HG03025 (cell line): Measurements from ENCODE around the gene ISG20.

Experiments used
- ATAC-seq: cut with Tn5 transposase; IDR thresholded peaks from one replicate; pipeline ENCODE4 v1.9.1; 2021; ENCODE audit warnings: mild to moderate bottlenecking, moderate library complexity; ENCODE audit not compliant: unreplicated experiment, low FRiP score

Gene ISG20

DNA sequence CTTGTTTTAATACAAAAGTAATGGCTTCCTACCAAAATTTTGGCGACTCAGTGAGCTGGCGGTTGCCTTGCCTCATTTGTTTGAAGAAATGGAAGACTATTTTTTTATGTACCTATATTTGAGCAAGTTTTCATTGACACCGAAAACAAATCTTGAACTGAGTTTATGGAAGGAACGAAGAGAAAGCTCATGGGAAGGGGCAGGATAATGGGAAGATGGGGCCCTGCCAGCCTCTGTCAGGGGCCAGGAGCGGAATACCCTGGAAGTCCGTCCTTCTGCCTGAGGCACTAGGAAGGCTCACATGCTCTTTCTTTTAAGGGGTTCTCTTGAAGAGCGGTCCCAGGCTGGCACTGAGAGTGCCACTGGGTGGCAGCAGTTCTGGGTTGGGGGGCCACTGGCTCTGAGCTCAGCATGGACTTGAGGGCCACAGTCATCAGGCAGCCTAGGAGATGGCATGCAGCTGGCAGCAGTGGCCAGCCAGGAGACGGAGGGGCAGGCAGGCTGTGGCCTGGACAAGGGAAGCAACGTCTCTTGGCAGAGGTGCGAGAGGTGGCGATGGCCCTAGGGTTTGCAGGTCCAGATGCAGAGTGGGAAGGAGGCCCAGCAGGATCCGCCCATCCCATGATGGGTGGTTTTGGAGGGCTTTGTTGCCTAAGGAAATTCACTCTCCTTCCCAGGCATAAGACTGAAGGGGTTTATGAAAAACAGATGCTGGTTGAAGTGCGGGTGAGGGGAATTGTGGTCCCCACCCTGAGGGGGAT is 41.6 kb downstream of the ISG20 start:
- no peak for ATAC-seq

GRCh38 chr15:88681610-88682221 is 42.9 kb downstream of the ISG20 start:
- ATAC-seq, result no peak

GRCh38 chr15:88684345-88684744 is 45.5 kb downstream of the ISG20 start:
- ATAC-seq, result no peak

GRCh38 chr15:88686166-88686565 is 47.4 kb downstream of the ISG20 start:
- ATAC-seq, result no peak

GRCh38 chr15:88688394-88688933 is 49.6 kb downstream of the ISG20 start:
- ATAC-seq, result no peak

DNA sequence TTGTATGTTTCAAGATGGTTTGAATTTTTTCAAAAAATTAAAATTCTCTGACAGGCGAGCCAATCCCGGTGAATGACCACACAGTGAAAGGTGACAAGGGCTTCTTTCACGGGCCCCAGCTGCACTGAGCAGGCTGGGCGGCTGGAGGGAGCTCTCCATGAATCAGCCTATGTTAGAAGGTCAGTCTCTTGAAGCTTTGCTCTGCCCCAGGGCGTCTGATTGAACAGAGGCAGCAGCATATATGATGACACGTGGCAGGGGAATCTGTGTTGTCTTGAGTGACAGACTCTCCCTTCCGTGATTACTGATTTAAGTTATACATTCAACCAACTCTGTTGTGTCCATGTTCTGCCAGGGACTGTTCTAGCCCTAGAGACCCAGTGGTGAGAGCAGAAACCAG is 51.5 kb downstream of the ISG20 start:
- no peak for ATAC-seq

DNA sequence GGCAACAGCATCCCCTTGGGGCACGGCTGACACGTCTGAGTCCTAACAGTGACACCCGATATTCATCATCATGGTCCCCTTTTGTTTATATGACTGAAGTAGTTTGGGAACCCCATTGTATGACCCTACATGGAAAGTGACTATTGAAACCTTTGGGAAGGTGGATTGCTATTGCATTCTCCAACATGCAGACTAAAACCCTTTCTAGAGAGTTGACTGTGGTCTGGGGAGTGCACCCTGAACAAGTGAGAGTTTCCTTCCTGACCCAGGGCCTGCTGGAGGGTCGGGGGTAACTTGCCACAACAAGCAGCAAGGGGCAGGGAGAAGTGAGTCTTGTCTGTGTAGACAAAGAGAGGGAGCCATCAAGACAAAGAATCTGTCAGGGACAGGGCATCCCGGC is 54.4 kb downstream of the ISG20 start:
- ATAC-seq, result no peak

- ATAC-seq, result no peak
Observed at GRCh38 chr15:88695101-88695500, 56.3 kb downstream of the ISG20 start.

DNA sequence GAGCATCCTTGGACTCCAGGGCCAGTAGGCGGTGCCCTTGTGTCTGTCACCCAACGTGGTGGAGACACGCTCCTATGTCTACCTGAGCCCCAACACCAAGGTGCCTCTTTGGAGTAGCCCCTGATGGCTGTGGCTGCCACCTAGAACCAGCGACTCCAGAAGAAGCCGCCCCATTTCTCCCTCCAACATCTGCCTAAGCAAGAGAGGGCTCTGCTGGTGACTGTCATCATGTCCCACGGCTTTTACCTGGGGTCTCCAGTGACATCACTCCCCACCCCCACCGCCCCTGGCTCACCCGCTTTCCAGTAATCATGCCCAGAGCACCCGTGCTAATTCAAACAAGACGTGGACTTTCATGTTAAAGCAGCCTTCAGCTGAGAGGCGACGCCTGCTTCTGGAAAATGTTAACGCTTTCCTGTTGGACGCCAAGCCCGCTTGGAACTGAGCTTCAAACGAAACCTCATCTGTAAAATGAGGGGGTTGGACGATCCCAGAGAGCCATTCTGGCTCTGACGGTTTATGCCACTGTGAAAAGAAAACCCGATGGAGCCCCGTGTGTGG is 57.0 kb downstream of the ISG20 start:
- no peak for ATAC-seq

DNA sequence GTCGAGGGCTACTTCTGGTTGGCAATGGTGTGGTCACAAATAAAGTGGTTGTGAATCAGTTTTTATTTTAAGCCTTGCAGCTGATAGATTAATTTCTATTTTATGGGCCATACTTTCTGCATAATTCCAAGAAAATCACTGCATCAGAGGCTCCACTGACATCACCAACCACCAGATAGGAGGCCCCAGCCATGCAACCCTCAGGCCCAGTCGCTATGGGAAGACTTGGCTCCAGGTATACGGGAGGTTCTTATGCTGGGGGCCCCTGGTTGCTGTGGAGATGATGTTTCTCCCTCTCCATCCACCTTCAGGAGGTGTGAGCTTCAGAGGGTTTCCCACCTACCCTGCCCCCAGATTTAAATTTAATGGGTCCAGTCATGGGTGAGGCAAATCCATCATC is 57.4 kb downstream of the ISG20 start:
- no peak for ATAC-seq

- no peak for ATAC-seq
Observed at GRCh38 chr15:88697276-88697675, 58.5 kb downstream of the ISG20 start.

DNA sequence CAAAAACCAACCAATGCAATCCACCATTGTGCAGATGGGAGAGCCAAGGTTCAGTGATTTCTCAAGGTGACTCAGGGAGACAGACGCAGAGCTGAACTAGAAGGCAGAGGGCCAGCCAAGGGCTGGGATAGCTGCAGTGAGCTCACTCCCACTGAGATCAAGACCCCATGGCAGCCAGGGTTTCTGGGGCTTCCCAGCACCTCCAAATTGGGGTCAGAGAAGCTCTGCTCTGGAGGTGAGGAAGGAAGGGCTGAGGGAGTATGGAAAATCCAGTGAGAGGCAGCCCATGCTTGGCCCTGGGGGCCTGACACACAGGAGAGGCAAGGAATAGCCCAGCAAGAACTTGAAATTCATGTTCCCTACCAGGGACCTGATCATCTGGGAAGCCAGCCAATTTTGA is 61.0 kb downstream of the ISG20 start:
- no peak for ATAC-seq

DNA sequence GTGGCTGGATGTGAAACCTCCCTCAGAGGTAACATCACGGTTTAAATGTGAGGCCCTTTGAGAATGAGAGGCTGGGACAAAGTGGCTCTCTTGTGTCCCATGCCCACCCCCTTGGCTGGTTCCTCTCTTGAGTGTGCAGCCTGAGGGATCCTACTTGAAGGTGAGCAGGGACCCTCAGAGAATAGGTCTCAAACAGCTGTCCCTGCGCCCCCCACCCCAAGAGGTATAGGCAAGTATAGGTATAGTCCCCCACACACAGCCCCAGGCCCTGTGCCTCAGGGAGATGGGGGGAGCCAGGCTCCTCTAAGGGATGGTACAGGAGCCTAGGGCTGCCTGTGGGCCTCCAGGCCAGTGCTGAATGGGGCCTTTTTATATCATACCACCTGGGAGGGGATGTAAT is 61.9 kb downstream of the ISG20 start:
- no peak for ATAC-seq

DNA sequence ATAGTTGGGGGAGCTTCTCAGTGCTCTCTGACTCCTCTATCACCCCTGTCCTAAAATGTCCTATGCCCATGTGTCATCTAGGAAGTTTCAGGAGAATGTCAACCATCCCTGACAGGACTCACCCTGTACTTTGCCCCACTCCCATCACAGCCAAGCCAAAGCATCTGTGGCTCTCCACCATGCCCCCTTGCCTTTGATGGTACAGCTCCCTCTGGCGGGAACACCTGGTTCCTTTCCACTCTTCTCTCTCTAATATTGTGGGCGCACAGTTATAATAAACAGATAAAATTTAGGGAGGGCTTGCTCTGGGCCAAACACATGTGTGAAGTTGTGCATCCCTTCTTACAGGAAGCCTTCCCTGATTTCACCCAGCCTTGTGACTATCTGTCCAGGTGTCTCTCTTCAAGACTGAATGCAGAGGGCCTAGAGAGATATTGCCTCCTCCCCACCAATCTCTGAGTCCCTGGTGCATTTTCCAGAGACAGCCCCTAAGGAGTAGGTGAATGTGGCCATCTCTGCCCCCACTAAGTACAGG is 62.8 kb downstream of the ISG20 start:
- no peak for ATAC-seq

DNA sequence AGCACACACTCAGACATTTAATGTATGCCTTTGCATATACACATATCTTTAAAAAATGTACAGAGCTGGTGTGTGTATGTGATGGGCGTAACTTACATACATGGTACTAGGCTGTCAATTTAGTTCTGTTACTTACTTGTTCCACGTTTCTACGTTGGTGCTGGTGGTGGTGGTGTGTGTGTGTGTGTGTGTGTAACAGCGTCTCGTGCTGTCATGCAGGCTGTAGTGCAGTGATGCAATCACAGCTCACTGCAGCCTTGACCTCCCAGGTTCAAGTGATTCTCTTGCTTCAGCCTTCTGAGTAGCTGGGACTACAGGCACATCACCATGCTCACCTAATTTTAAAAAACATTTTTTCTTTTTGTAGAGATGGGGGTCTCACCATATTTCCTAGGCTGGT is 64.2 kb downstream of the ISG20 start:
- ATAC-seq, result no peak

DNA sequence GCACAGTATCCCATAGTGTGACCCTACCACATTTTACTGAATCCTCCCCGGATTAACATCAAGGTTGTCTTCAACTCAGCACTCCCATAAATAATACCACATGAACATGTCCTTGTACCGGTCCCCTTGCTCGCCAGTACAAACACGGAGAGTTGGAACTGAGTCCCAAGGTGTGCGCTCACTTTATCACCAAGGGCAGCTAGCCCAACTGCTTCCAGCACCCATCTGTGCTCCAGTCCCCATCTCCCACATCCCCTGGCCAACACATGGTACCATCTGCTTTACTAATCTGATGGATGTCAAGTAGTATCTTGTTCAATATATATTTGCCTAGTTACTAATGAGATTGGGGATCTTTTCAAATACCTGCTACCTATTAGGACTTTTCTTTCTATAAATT is 64.7 kb downstream of the ISG20 start:
- ATAC-seq, result no peak

DNA sequence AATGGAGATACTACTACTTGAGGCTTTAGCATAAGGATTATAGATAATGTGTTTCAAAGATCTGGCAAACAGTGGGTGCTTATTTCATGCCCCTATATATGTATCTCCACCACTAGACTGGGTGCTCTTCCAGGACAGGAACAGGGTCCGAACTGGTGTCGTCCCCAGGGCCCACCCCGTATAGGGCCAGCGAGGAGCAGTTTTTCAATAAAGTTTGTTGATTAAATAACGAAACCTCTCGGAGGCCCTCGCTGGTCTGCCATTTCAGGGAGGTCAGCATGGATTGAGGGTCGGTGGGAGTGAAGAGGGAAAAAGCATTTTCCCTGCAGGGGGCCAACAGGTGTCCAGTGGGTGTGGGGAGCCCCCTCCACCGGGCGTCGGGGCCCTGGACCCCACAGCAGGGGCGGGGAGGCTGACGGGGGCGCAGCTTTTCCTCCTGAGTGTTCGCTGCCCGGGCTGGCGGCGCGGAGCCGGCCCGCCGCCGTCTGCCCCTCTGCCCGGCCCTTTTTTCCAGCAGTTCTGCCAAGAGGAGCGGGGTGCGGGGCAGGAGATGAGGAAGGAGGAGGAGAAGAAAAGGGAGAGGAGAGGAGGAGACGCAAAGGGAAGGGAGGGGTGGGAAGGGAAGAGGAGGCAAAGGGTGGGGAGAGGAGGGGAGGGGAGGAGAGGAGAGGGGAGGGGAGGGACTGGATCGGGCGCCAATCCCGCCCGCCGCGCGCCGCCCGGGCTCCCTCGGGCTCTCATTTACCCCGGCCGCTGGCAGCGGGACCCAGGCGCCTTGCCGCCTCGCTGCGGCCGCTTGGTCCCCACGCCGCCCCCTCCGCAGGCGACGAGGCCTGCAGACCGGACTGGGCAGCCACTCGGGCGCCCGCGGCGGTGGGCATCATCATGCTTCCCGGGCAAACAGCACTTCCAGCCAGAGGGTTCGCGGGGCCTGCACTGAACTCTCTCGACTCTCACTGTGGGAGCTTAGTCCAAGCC is 66.3 kb downstream of the ISG20 start:
- ATAC-seq, result no peak

DNA sequence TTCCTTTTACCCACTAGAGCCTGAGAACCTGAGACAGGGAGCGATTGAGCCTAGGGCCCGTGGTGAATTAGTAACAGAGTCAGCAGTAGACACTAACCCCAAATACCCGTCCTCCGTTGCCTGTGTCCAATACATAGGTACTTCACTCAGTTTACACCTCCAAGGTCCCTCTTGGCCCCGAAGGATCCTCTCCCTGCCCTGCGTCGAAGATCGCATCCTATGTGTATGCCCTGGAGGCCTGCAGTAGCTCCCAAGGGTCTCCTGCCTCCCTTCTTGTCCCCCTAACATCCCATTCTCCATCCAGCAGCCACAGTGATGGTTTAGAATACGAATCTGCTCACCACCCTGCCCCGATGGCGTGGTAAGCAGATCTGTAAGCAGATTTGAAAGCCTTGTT is 67.0 kb downstream of the ISG20 start:
- no peak for ATAC-seq
